ENCODE measurements around the gene GPRASP1.
"Not testable (repeated sequence)": the region's sequence is repeated elsewhere in the genome, so short reads cannot be mapped to it uniquely, and the experiment has no call there.

The GPRASP1 gene

GRCh38 chrX:102651242-102652011, at the start of gene GPRASP1:
Gene GPRASP1 (plus strand): TSS chrX:102651483. CDS start chrX:102653914, 2,431 bp downstream.
- no peak for DNase-seq (ENCODE audit: low spot score)

GRCh38 chrX:102604327-102604726, 47.0 kb upstream of the GPRASP1 start:
- no peak for DNase-seq (ENCODE audit: low spot score)

- DNase-seq (ENCODE audit: low spot score), result no peak
Measured at GRCh38 chrX:102606115-102606514, 45.2 kb upstream of the GPRASP1 start.

- DNase-seq (ENCODE audit: low spot score), result no peak
Measured at GRCh38 chrX:102610905-102611304, 40.4 kb upstream of the GPRASP1 start.

- DNase-seq (ENCODE audit: low spot score), result no peak
Measured at GRCh38 chrX:102624105-102624504, 27.2 kb upstream of the GPRASP1 start.

GRCh38 chrX:102627640-102628039, 23.6 kb upstream of the GPRASP1 start:
- DNase-seq (ENCODE audit: low spot score), result no peak

- no peak for DNase-seq (ENCODE audit: low spot score)
Measured at GRCh38 chrX:102637561-102637960, 13.7 kb upstream of the GPRASP1 start.

GRCh38 chrX:102650903-102651241, 411 bp upstream of the GPRASP1 start:
- DNase-seq (ENCODE audit: low spot score), result no peak

- no peak for DNase-seq (ENCODE audit: low spot score)
Measured at GRCh38 chrX:102652031-102652688, 877 bp downstream of the GPRASP1 start.

- no peak for DNase-seq (ENCODE audit: low spot score)
Measured at GRCh38 chrX:102654696-102655095, 3.4 kb downstream of the GPRASP1 start.

- DNase-seq (ENCODE audit: low spot score), result no peak
Measured at GRCh38 chrX:102658556-102658955, 7.3 kb downstream of the GPRASP1 start.

- no peak for DNase-seq (ENCODE audit: low spot score)
Measured at GRCh38 chrX:102659790-102660757, 8.8 kb downstream of the GPRASP1 start.

GRCh38 chrX:102663820-102664219, 12.5 kb downstream of the GPRASP1 start:
- not testable (repeated sequence) for DNase-seq (ENCODE audit: low spot score)

GRCh38 chrX:102667034-102667433, 15.8 kb downstream of the GPRASP1 start:
- not testable (repeated sequence) for DNase-seq (ENCODE audit: low spot score)

- no peak for DNase-seq (ENCODE audit: low spot score)
Measured at GRCh38 chrX:102669526-102669925, 18.2 kb downstream of the GPRASP1 start.

- no peak for DNase-seq (ENCODE audit: low spot score)
Measured at GRCh38 chrX:102672856-102673255, 21.6 kb downstream of the GPRASP1 start.

- DNase-seq (ENCODE audit: low spot score), result not testable (repeated sequence)
Measured at GRCh38 chrX:102677479-102677878, 26.2 kb downstream of the GPRASP1 start.

GRCh38 chrX:102684772-102685520, 33.7 kb downstream of the GPRASP1 start:
- DNase-seq (ENCODE audit: low spot score), result no peak

GRCh38 chrX:102694749-102695148, 43.5 kb downstream of the GPRASP1 start:
- DNase-seq (ENCODE audit: low spot score), result no peak

GRCh38 chrX:102696306-102696705, 45.0 kb downstream of the GPRASP1 start:
- DNase-seq (ENCODE audit: low spot score), result no peak

- no peak for DNase-seq (ENCODE audit: low spot score)
Measured at GRCh38 chrX:102697494-102697893, 46.2 kb downstream of the GPRASP1 start.
